ENCODE measurements around the gene MCU.
"Not testable (repeated sequence)": the region's sequence is repeated elsewhere in the genome, so short reads cannot be mapped to it uniquely, and the experiment has no call there.

The MCU gene

DNA sequence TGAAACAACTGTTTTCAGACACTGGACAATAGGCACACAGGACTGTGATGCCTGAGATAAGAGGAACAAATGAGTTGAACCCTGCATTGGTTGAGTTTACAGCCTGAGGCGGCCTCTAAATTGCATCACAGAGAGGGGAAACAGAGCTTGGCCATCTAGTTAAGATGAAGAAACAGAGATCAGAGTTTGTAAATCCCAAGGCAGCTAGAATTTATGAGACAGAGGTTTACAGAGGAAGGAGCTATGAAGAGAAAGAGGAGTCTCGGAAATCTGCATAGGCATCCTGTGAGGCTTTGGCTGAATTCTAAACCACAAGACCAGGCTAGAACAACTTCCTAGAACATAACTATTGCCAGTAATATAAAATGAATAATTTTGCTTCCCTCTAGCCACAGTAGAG lies 160.6 kb downstream of the MCU start:
- no peak for DNase-seq

DNA sequence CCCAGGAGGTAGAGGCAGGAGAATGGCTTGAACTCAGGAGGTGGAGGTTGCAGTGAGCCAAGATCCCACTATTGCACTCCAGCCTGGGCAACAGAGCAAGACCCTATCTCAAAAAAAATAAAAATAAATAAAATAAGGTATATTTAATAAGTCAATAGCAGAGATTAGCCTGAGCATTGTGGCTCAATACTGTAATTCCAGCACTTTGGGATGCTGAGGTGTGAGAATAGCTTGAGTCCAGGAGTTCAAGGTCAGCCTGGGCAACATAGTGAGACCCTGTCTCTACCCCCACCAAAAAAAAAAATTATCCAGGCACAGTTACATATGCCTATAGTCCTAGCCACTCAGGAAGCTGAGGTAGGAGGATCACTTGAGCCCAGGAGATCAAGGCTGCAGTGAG lies 163.2 kb downstream of the MCU start:
- DNase-seq: no peak

DNA sequence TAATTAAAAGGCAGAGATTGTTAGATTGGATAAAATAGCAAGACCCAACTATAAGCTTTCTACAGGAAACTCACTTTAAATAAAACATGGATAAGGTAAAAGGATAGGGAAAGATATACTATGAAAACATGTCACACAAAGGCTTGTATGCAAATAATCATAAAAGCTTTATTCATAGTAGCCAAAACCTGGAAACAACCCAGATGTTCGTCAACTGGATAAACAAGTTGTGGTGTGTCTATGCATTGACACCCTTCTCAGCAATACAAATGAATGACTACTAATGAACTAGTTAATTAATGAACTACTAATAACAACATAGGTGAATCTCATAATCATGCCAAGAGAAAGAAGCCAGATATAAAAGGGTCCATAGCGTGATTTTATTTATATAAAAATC lies 163.8 kb downstream of the MCU start:
- DNase-seq: no peak

DNA sequence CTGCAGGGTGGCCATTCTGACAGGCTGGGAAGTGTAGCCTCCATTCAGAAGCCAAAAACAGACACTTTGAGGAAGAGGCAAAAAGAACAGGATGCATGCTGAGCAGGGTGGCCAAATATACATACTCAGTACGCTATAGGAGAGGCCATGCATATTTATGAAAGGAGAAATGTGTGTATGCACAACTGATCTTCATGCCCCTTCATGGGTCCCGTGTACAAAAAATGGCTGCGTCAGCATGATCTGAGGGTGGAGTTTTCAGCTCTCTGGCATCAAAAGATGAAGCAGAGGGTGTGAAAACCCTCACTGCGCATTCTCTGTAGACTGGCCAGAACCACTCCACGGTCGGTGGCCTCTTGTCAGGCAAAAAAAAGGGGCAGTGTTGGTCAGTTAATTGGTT lies 166.1 kb downstream of the MCU start:
- DNase-seq: no peak

DNA sequence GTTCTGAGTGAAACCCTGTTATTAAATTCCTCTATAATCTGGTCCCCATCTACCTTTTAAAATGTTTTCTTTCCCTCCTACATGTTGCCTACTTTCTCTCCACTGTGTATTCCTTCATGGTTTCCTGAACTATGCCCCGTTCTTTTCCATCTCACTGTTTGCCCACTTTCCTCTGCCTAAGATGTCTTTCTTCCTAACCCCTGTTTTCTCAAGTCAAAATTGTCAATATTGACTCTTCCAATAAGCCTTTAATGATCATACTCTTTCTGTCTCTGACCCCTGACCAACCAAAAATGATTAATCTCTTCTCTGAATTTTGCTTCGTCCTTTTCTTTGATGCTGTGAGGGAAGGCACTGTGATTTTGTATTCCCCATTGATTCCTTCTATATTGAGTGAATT lies 171.0 kb downstream of the MCU start:
- DNase-seq: no peak

DNA sequence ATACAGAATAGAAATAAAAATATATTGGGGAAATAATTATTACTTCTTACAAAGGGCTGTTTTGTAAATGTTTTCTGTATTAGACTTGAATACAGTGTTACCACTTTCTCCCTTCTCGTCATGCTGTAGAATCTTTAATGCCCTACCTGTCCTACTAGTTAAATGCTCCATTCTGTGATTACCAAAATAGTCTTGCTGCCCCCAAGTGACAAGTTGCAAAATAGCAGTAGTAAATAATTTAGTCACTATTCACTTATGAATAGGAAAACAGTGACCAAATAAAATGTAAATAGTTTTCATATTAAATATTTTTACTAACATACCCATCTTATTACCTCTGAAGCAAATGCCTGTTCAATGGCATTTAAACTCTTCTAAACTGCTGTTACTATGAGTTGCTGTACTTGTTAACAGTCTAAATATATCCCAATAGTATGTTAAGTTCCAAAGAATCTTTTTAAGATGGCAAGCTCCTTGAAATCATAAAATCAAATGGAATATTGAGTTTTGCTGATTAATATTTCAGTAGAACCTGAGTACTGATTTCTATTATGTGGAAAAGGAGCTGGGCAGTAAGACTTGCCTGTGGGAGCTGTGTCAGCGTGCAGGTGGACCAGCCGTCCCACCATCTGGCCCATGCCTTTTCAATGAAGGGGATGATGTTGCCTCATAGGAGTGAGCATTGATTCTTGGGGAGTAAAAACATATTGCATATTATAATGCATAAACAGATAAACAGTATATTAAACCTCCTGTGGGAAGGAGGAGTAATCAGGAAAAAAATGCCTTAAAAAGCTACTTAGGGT lies 183.5 kb downstream of the MCU start:
- DNase-seq: no peak

DNA sequence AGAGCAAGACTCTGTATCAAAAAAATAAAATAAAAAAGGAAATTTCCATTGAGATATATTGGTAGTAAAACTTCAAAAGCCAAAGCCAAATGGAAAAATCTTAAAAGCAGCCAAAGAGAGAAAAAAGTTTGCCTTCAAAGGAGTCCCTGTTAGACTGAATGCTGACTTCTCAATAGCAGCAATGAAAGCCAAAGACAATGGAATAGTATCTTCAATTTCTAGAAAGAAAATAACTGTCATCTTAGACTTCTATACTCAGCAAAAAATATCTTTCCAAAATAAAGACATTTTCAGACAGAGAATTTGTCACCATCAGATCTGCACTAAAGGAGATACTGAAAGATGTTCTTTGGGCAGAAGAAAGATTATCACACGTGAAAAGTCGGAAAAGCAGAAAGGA lies 187.3 kb downstream of the MCU start:
- DNase-seq: no peak

DNA sequence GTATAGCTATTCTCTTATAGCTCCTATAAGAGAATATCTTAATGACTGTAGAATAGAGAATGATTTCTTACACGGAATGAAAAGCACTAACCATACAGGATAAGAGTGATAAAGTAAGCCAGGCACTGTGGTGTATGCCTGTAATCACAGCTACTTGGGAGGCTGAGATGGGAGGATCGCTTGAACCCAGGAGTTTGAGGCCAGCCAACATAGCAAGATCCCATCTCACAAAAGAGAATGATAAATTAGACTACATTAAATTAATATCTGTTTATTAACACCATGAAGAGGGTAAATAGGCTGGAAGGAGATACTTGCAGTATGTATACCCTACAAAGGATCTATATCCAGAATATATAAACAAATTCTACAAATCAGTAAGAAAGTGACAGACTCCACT lies 189.3 kb downstream of the MCU start:
- DNase-seq: no peak

DNA sequence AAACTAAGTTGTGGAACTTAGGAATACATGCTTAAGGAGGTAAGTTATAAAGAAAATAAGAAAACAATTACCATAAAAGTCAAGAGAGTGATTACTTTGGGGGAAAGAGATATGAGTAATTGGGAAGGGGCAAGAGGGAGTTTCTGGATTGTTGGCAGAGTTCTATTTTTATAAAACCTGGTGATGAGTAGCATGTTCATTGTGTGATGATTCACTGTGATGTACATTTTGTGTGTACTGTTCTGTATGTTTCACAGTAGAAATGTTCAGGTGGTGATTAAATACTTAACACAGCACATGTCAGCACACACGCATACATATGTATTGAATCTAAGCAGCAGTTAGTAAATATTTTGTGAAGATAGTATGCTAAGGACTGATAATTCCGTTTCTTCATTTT lies 191.9 kb downstream of the MCU start:
- DNase-seq: no peak

DNA sequence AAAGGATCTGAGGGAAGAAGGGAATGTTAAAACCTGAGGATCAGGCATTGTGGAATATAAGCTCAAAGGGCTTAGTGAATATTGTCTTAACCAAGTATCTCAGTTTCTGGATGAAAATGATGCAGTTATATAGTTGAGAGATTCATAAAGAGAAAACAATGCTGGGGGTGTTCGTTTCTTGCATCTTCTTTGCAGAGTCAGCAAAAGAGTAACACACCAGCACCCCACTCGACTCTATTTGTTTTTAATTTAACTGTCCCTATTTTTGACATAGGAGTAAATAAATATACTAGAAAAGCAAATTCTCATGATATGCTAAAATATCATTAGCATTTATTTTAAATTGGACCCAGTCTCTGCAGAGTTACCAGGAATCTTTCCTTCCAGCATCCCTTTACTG lies 194.0 kb downstream of the MCU start:
- DNase-seq: no peak

DNA sequence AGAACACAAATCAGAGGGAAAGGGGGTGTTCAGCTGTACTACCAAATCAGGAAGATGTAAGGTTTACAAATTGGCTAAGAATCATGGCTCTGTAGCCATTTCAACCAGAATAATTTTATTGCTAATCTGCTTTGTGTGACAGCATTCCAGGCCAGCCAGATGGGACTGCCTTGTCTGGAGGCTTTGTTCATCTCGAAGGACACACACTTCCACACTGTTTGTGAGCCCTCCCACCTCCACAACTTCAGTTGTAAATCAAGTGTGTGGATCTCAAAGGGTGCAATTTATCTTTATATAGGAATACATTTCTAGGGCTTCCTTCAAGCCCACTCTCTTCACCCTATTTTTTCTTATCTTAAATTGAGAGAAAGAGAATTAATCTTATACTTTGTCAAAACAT lies 194.7 kb downstream of the MCU start:
- no peak for DNase-seq

DNA sequence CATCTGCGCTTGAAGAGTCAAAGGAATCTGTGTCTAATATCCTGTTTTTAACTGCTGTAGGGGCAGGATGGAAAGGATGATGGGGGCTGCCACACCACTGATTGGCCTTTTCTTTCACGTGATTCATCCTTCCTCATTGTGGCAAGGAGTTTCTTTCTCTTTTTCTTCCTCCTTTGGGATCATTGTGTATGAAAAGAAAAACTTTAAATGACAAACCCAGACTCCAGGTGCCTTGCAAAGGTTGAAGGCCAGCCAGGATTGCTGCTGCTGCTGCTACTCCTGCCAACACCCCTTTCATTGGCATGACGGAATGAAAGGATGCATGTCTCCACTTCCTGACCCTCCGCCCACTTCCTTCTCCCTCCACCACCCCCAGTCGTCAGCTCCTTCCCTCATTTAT lies 195.1 kb downstream of the MCU start:
- no peak for DNase-seq

DNA sequence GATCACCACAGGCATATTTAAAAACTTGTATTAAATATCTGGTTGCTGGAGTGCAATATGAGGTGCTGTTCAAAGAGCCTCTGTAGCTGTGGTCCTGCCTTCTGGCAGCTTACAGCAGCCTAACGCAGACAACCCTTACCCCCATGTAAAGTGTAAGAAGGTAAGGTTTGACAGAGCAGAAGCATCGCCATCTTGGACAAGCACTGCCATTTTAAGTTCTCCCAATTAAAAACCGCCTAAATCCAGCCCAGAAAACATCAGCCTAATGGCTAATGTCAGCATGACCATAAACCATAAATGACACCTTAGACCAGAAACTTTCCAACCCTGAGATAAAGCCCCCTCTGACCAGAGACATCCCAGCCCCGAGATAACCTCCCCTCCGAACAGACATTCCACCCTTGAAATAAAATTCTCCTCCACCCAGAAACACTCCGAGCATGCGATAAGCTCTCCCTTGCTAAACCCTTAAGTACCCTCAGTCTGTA lies 196.3 kb downstream of the MCU start:
- DNase-seq: no peak

DNA sequence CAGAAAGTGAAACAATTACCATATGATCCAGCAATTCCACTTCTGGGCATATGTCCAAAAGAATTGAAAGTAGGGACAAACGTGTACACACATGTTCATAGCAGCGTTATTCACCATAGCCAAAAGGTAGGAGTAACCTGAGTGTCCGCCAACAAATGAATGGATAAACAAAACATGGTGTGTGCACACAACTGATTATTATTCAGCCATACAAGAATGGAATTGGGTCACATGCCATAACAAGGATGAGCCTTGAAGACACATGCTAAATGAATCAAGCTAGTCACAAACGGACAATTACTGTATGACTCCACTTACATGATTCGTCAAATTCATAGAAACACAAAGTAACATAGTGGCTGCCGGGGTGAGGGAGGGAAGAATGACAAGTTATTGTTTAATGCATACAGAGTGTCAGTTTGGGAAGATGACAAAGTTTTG lies 197.5 kb downstream of the MCU start:
- peak; percentile 96 for DNase-seq

DNA sequence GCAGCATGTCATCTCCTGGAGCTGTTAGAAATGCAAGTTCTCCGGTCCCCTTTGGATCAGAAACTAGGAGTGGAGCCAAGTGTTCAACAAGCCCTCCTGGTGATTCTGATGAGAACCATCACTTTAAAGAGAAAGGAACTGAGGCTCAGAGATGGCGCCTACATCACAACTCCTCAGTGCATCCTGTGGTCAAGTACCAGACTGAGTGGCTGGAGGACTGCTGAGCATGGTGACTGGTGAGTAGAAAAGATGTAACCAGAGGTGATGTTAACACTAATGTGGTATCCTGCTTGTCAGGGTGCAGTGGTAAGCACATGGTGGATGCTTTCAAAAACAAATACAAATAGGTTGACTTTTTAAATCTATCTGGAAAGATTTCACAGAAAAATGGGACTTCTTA lies 198.1 kb downstream of the MCU start:
- DNase-seq: peak; percentile 46

DNA sequence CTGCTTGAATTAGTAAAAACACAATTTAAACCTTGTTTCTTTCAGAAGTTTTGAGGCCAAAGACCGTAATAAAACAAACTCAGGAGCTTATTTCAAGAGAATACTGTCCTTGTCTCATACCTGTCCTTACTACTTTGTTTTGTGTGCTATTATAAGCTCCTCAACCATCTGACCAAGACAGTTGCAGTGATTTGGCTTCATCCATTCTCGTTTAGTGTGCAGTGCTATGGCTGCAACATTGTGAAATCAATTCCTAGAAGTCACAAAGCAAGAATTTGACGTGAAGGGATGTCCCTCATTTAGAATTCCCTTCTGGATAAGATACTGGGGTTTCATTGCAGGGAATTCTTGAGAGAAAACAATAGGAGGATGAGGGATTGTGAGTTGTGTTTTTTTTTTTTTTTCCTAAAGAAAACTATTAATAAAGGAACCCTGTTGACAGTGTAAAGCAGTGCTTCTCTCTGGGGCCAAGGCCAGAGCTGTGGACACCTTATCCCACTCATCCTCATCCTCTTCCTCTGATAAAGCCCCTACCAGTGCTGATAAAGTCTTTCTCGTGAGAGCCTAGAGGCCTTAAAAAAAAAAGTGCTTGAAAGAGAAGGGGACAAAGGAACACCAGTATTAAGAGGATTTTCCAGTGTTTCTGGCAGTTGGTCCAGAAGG lies 201.3 kb downstream of the MCU start, which contains the start of gene OIT3:
TSS of gene OIT3 (plus strand) at position 604 of the 663 bp plus-strand sequence. CDS start 60 bp downstream, outside the sequence.
- no peak for DNase-seq

DNA sequence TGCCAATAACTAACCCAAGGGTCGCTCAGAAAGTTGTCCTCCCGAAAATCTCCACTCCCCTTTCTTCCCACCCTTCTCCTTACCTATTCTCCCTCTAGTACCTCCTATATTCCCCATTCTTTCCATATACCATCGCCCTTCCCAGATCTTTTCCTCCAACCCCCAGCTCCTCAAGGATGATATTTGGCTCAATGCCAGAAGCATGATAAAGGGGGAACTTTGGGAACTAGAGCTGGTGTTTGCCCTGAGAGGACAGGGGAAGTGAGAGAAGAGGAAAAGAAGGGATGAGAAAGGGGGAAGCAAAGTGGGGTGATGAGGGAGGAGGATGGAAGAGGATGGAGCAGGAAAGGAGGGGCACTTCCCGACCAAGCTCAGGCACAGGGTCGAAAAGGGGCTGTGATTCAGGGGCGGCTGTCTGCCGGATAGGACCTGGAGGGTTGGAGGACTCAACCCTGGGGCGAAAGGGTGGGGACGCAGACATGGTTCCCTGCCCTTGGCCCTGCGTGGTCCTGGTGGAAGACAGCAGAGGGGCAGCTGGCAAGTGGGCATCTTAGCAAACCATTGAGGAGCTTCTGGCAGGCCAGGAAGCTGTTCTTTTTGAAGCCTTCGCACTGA lies 203.4 kb downstream of the MCU start:
- DNase-seq: no peak

DNA sequence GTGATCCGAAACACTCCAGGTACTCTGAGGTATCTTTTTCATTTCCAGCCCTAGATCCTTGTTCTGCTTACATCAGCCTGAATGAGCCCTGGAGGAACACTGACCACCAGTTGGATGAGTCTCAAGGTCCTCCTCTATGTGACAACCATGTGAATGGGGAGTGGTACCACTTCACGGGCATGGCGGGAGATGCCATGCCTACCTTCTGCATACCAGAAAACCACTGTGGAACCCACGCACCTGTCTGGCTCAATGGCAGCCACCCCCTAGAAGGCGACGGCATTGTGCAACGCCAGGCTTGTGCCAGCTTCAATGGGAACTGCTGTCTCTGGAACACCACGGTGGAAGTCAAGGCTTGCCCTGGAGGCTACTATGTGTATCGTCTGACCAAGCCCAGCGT lies 206.7 kb downstream of the MCU start:
- no peak for DNase-seq

DNA sequence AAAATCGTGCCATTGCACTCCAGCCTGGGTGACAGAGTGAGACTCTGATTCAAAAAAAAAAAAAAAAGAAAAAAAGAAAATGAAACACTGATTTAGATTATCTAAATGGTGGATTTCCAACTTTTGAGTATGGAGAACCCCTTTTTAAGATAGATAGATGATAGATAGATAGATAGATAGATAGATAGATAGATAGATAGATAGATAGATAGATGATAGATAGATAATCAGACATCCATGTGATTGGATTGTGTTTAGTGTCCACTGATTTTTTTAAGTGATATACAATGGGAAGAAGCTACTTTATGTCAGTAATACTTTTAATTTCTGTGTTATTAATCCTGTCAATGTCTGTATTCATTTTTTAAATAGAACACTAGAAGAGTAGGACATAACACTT lies 207.6 kb downstream of the MCU start:
- DNase-seq: no peak

DNA sequence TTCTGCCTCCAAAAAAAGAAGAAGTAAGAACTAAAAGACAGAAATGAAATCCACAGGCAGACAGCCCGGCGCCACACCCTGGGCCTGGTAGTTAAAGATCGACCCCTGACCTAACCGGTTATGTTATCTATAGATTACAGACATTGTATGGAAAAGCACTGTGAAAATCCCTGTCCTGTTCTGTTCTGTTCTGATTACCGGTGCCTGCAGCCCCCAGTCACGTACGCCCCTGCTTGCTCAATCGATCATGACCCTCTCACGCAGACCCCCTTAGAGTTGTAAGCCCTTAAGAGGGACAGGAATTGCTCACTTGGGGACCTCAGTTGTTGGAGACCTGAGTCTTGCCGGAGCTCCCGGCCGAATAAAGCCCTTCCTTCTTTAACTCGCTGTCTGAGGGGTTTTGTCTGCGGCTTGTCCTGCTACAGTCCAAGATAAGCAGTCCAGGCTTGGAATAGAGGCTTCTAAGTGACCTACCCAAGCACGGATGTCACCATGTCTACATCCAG lies 212.1 kb downstream of the MCU start:
- DNase-seq: not testable (repeated sequence)

DNA sequence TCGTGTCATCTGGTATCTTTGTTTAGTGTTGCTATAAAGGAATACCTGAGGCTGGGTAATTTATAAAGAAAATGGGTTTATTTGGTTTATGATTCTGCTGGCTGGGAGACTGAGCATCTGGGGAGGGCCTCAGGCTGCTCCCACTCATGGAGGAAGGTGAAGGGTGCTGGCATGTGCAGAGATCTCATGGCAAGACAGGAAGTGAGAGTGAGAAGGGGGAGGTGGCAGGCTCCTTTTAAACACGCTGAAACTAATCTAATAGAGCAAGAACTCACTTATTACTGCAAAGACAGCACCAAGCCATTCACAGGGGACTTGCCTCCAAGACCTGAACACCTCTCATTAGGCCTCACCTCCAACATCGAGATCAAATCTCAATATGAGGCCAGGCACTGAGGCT lies 212.9 kb downstream of the MCU start:
- DNase-seq: no peak

DNA sequence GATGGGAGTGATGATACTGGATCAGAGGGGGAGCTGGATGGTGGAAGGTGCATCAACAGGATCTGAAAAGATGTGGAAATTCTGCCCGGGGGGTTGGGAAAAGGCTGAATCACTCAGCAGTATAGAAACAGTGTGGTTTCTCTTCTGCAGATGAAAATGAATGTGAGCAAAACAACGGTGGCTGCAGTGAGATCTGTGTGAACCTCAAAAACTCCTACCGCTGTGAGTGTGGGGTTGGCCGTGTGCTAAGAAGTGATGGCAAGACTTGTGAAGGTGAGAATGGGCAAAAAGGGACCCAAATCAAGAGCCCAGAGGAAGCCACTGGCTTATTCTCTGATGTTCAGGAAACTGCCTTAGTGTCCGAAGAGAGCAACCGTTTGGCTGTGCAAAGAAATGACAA lies 214.5 kb downstream of the MCU start:
- no peak for DNase-seq

DNA sequence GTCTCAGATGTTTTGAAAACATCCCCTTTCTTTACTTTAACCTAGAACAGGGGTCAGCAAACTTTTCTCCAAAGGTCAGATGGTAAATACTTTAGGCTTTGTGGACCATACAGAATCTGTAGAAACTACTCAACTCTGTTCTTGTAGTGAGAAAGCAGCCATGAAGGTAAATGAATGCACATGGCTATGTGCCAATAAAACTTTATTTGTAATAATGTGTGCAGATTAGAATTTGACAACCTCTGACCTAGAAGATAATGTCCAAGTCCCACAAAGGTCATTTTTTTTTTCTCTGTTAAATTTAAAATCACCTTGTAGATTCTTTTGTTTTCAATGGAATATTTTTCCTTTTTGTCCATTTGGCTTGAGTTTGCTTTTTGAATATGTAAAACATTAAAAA lies 218.8 kb downstream of the MCU start:
- DNase-seq: no peak

DNA sequence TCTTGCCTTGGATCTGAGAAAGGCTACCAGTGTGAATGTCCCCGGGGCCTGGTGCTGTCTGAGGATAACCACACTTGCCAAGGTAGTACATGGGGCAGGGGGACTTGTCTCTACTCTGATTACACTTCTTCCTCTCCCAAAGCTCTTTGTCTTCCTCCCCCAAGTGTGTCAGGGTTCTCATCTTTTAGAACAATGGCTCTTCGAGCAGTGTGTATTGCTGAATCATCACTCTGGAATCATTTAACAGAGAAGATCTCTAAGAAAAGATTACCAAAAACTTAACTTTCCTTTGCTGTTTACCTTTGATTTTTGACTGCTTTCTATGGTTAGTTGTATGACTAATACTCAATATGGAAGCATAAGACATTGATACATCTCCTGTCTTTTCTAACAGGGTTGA lies 219.8 kb downstream of the MCU start:
- DNase-seq: no peak
